ENCODE measurements around the gene ADAMTS2.

Gene ADAMTS2

GRCh38 chr5:179177711-179178575, 167.3 kb downstream of the ADAMTS2 start:
- no peak for DNase-seq (ENCODE audit: low read depth)

DNA sequence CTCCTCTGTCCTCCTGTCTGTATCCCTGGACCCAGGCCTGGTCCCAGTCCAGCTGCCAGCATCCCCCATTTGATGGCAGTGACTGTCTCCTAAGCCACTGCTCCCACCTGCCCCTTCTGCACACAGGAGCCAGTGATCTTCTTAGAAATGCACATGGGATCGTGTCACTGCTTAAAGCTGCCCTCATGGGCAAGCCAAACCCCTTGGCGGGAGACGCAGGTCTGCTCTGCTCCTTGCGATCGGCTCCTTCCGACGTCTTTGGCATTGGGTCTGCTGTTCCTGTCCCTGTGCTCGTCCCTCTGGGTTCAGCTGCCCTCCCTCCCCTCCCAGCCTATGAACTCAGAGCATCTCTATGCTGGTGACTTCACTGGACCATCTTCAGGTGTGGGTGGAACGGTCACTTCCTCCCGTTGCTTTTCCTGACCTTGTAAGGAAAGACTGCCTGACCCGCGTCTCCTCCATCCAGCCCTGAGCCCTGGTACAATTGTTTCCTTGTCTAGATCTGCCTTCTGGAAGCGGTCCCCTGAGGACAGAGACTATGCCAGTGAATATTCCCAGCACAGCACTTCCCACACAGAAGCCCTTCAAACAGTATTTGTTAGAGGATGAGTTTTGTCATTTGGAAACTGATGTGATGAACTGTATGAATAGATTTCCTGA, 168.6 kb downstream of the ADAMTS2 start:
- DNase-seq (ENCODE audit: low read depth) = no peak

DNA sequence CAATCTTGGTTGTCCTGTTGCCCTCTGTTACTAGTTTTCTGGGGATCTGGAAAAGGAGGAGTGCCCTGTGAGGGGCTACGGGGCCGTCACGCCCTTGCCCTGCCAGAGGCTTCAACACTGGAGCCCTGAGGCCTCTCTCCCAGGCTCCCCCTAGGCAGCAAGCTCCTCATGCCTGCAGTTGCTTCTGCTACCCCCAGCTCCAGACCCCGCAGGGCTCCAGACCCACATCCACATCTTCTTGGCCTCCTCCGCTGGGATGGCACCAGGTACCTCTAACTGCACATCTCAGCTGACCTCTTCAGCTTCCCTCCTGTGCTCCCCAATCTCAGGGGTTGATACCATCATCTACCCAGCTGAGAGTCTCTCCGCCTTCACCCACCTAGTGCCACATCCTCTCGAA, 169.1 kb downstream of the ADAMTS2 start:
- no peak for DNase-seq (ENCODE audit: low read depth)

DNA sequence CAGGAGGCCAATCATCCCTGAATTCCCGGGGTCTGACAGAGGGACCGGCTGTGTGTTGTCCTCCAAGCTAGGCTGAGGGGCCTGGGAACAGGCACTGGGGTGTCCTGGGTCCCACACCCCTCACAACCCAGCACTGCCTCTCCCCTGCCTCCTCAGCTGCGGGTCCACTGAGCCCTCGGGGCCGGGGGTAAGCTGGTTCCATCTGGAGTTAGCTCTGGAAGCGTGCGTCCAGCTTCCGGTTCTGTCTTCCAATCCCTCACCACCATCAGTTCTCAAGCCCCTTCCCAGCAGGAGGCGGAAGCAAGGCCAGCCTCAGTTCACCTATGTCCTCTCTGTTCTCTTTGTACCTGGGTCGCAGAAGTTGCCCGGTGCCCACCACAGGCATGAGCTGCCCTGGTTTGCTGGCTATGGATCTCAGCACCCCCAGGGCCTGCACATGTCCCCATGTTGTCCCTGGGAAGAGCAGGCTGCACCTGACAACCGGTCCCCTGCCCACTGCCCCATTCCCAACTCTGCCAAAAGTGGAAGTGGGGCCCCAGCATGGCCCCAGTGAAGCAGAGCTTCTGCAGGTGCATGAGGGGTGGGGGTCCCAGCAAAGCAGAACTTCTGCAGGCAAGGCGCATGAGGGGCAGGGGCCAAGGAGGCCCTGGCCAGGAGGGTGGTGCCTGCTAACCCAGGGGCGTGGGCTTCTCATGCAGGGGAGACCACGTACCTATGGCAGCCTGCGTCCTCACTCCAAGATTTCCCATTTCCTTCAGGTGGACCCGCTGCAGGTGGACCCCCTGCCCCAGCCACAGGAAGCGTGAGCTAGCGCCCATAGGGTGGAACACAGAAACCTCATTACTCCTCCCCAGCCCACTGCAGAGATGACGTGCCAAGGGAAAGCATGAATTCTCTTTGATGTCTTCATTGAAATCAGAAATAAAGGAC, 173.2 kb downstream of the ADAMTS2 start:
- no peak for DNase-seq (ENCODE audit: low read depth)

- no peak for DNase-seq (ENCODE audit: low read depth)
Observed at GRCh38 chr5:179171251-179171815, 173.9 kb downstream of the ADAMTS2 start.

- DNase-seq (ENCODE audit: low read depth) = no peak
Observed at GRCh38 chr5:179170606-179171005, 174.7 kb downstream of the ADAMTS2 start.

GRCh38 chr5:179169836-179170235, 175.4 kb downstream of the ADAMTS2 start:
- no peak for DNase-seq (ENCODE audit: low read depth)

DNA sequence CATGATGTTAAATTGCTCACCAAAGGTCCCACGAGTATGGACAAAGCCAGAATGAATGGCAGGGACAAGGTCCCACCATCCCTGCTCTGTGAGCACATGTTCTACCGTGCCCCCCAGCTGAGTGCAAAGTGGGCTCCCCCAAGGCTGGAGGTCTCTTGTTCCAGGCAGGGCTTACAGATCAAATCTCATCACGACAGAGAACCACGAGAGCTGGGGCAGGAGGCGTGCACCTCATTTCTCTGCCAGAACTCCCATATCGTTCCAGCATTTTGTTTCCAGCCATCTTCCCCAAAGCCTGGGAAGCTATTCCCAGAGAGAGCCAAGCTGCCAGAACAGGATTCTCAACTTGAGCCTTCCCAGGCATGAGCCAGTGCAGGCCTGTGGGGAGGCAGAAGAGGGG, 176.6 kb downstream of the ADAMTS2 start:
- DNase-seq (ENCODE audit: low read depth) = no peak

GRCh38 chr5:179167871-179168451, 177.3 kb downstream of the ADAMTS2 start:
- DNase-seq (ENCODE audit: low read depth) = no peak

DNA sequence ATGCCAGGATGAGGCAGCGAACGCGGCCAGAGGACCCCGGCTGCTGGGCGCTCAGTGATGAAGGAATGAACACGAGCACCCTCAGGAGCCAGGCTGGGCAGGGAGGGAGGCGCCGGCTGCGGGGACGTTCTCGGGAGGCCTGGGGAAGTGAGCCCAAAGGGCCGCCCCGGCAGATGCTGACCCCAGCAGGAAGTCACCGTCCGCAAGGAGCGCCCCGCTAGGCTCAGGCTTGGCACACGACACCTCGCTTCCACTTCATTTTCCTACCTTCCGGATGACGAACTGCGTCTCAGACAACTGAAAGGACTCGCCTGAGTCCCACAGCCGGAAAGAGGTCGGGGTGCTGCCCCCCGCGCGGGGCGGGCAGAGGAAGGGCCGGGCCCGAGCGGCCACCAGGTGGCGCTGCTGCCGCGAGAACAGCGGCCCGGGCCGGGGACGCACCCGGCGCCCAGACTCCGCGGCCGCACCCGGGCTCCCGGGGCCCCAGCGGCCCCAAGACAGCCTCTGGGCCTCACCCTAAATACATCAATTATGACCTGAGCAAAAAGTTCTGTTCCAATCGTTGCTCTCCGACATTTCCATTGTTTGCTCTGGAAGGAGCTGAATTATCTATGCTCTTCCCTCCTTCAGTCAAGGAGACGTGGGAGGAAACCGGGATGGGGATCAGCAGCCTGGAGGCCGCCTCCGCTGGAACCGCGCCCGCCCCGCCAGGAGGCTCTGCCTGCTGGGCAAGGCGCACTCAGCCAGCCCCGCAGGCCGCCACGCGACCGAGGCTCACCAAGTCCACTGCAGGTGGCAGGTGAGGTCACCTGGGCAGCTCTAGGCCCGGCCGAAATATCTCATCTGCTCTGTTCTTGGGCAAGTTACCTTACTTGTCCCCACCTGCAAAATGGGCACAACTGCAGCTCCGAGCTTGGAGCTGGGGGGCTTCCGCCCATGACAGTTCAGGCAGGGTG, 178.1 kb downstream of the ADAMTS2 start:
- peak; percentile 59 for DNase-seq (ENCODE audit: low read depth)

GRCh38 chr5:179166171-179166885, 178.9 kb downstream of the ADAMTS2 start:
- DNase-seq (ENCODE audit: low read depth) = no peak

- no peak for DNase-seq (ENCODE audit: low read depth)
Observed at GRCh38 chr5:179165421-179166170, 179.7 kb downstream of the ADAMTS2 start.

DNA sequence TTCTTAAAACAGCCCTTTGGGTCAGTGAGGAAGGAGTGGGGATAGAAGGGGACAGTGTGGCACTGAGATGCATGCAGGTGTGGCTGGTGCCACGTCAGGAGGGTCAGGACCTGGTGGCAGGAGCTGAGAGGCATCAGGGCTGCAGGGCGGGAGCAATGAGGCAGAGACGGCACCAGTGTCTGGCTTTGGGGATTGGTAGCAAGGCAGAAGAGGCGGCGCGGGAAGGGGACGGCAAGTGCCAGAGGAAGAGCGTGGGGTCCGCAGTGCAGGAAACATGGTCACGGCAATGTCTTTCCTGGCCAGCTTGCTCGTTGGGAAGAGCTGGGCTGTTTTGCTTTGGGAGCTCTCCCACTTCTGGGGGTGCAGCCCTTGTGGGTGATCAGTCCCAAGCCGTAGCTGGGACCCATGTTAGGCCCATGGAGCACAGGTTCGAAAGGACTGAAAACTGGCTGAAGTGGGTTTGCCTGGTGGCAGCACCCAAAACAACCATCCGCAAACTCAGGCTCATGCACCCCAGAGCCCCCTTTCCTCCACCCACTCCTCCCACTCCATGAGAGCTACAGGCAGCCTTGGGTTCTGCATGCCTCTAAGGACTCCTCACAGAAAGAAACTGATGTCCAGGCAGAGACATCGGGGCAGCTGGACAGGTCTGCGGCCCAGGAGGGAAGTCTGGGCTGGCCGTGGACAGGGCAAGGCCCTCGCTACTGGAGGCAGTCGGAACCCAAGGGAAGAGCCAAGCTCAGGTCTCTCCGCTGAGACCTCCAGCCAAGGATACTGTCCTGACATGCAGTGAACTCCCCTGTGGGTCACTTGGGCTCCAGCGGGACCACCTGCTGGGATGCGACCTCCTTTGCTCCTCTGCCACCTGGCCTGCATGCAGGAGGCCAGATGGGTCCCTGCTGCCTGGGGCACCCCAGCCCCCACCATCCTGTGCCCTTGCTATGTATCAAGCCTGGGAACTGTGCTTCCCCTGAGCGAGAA, 180.6 kb downstream of the ADAMTS2 start:
- no peak for DNase-seq (ENCODE audit: low read depth)

GRCh38 chr5:179163236-179164155, 181.8 kb downstream of the ADAMTS2 start:
- DNase-seq (ENCODE audit: low read depth) = no peak

- DNase-seq (ENCODE audit: low read depth) = no peak
Observed at GRCh38 chr5:179162351-179163235, 182.7 kb downstream of the ADAMTS2 start.

DNA sequence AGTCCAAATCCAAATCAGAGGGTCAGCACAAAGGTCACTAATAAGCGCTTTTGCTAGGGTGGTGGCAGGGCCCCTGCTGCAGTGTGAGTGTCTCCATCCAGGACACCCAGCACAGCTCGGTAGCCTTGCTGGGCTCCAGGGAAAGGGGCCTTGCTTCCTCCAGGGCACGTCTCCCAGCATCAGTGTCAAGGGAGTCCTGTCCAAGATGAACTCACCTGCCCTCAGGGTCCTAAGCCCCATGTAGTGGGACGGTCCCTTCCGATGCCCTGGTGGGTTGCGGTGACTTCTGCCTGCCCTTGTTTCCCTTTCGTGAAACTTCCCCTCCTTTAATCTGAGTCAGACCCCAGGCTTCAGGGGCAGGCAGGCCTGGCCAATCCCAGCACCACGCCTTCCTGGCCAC, 183.4 kb downstream of the ADAMTS2 start:
- no peak for DNase-seq (ENCODE audit: low read depth)

Measured in ELR (cell line).